ENCODE measurements around the gene ABCG1. TPM values are rescaled to one million over a fixed set of nuclear protein-coding genes. Genes with fewer than 3 reads are reported as not detected.

Gene ABCG1
- total and polyA plus RNA-seq, 2 of the 4 experiments (the other 2 are of a cell fraction), result 0.19 to 0.36 TPM

- Histone ChIP-seq H3K79me1 (ENCODE audit: low read depth in 1 of 2, low read length in 2 of 2) (no peaks in the 10 kb centered on the region), H3K23ac (ENCODE audit: low read depth, low read length) (0 out of 2 replicates have a peak overlapping the region, but pooled peaks have one; percentile 15), H3K27me3 (ENCODE audit: control insufficient read depth, insufficient read depth, low read length) (peaks cover 10% of the 10 kb centered on the region; the same call in 1 of the 2 replicates), H4K5ac (ENCODE audit: low read depth, low read length) (no peak overlapping the region), H3K4ac (ENCODE audit: low read depth, low read length) (0 out of 2 replicates have a peak overlapping the region, but pooled peaks have one; percentile 30), H2BK15ac (ENCODE audit: low read depth, low read length) (no peak overlapping the region), H3K9ac (ENCODE audit: low read depth, low read length) (no peak overlapping the region), H3K9me1 (ENCODE audit: insufficient read depth, low read length) (peaks cover 2% of the 10 kb centered on the region; the same call in 1 of the 2 replicates), H4K8ac (ENCODE audit: low read depth in 2 of 2, low read length in 2 of 2) (no peak overlapping the region), H4K20me1 (ENCODE audit: insufficient read depth, low read length) (no peaks in the 10 kb centered on the region), H2AK5ac (ENCODE audit: low read depth, low read length) (peak overlapping the region; percentile 11), H3K9me3 (ENCODE audit: control insufficient read depth, insufficient read depth, low read length) (no peaks in the 10 kb centered on the region), H3K4me1 (ENCODE audit: control insufficient read depth, insufficient read depth, low read length) (peaks cover 12% of the 10 kb centered on the region), H3K14ac (replicated peaks; ENCODE audit: low read depth, low read length) (no peak overlapping the region), H2AFZ (replicated peaks; ENCODE audit: low read length, poor library complexity) (no peak overlapping the region), H3K56ac (ENCODE audit: extremely low read depth, insufficient read depth, low read length) (no peak overlapping the region), H3K4me3 (ENCODE audit: insufficient read depth, low read depth, low read length) (no peak overlapping the region), H3K36me3 (ENCODE audit: control insufficient read depth, insufficient read depth, low read length) (no peaks in the 10 kb centered on the region), H2AK9ac (replicated peaks; ENCODE audit: low read depth, low read length, poor library complexity) (no peak overlapping the region), H3K27ac (ENCODE audit: insufficient read depth, low read length) (no peak overlapping the region), H3K4me2 (ENCODE audit: low read depth, low read length) (no peak overlapping the region), H4K91ac (ENCODE audit: insufficient read depth, low read depth, low read length) (no peak overlapping the region), H3K18ac (ENCODE audit: low read depth, low read length) (no peak overlapping the region; the same call in 1 of the 2 replicates), H2BK120ac (ENCODE audit: low read depth, low read length) (no peak overlapping the region), H2BK5ac (ENCODE audit: low read depth, low read length, poor library complexity, severe bottlenecking) (no peak overlapping the region), H2BK20ac (ENCODE audit: low read depth, low read length) (0 out of 2 replicates have a peak overlapping the region, but pooled peaks have one; percentile 11)
- WGBS, 2 experiments (ENCODE audit: extremely low coverage in 2 of 2, insufficient read length in 1 of 2), result 50% methylated on average over 2 of the region's 14 CpGs; no CpG with 5 or more reads in 1 of the 2 experiments
- intact Hi-C loops (cut with micrococcal nuclease) (no loop called here), dilution Hi-C loops (cut with HindIII; ENCODE audit: low sequenced_read_pairs, unreplicated experiment) (no loop called here), in situ Hi-C loops (cut with MboI; ENCODE audit: low sequenced_read_pairs) (no loop called here)
- no peak for ATAC-seq (ENCODE audit: low read depth)
- ChIA-PET CTCF (no interaction called here), POLR2A (ENCODE audit: unreplicated experiment) (no interaction called here)
- DNase-seq, result no peak
- no TSS peak for BruUV-seq (replicated peaks)
- no peak for TF ChIP-seq CTCF (conservative IDR thresholded peaks at IDR 0.05; ENCODE audit: low read depth, low read length)
- no peak for TF ChIP-seq POLR2A (IDR thresholded peaks at IDR 0.05; ENCODE audit: low read depth, low read length)
- no peak for TF ChIP-seq CEBPB (IDR thresholded peaks at IDR 0.05; ENCODE audit: low read depth, low read length)
- no peak for TF ChIP-seq MXI1 (IDR thresholded peaks at IDR 0.05; ENCODE audit: borderline replicate concordance, low read depth, low read length)
- TF ChIP-seq, protein P1, sequence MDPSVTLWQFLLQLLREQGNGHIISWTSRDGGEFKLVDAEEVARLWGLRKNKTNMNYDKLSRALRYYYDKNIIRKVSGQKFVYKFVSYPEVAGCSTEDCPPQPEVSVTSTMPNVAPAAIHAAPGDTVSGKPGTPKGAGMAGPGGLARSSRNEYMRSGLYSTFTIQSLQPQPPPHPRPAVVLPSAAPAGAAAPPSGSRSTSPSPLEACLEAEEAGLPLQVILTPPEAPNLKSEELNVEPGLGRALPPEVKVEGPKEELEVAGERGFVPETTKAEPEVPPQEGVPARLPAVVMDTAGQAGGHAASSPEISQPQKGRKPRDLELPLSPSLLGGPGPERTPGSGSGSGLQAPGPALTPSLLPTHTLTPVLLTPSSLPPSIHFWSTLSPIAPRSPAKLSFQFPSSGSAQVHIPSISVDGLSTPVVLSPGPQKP (IDR thresholded peaks at IDR 0.05; ENCODE audit: borderline replicate concordance, low read depth, low read length), result no peak
- no peak for TF ChIP-seq NFE2L2 (IDR thresholded peaks at IDR 0.05; ENCODE audit: low read depth, low read length)
- TF ChIP-seq MAZ (IDR thresholded peaks at IDR 0.05; ENCODE audit: borderline replicate concordance, low read depth, low read length), result no peak
- no peak for TF ChIP-seq FOS (IDR thresholded peaks at IDR 0.05; ENCODE audit: low read depth, low read length)
- no peak for TF ChIP-seq RFX5 (IDR thresholded peaks at IDR 0.05; ENCODE audit: low read depth, low read length)
- no peak for TF ChIP-seq MAFK (IDR thresholded peaks at IDR 0.05; ENCODE audit: low read depth, low read length)
- TF ChIP-seq USF2 (IDR thresholded peaks at IDR 0.05; ENCODE audit: low read depth, low read length), result no peak
- TF ChIP-seq RAD21 (IDR thresholded peaks at IDR 0.05; ENCODE audit: low read length), result no peak
- no peak for TF ChIP-seq RCOR1 (IDR thresholded peaks at IDR 0.05; ENCODE audit: insufficient replicate concordance, low read length)
- no peak for TF ChIP-seq SMC3 (IDR thresholded peaks at IDR 0.05; ENCODE audit: low read depth, low read length)
- TF ChIP-seq CHD1 (IDR thresholded peaks at IDR 0.05; ENCODE audit: low read depth, low read length), result no peak
Measured at GRCh38 chr21:42200906-42201614, 17.9 kb upstream of the ABCG1 start.
